Kidney (tissue), 14 donors: ENCODE measurements around the gene SPEF1. TPM values are rescaled to one million over a fixed set of nuclear protein-coding genes. Genes with fewer than 3 reads are reported as not detected.

ENCODE experiments used
- DNase-seq, 5 donors: peaks; one replicate each; pipeline ENCODE4 v3.0.0-alpha.2; 2013 to 2020
- FAIRE-seq: peaks from 2 replicates; lab custom pipeline; 2012; peaks lifted over from hg19 to GRCh38; lab: Jason Lieb, UNC
- H3K27ac ChIP-seq, 2 donors: one replicate each; pipeline ENCODE4 v1.7.0; 2013; ENCODE audit warnings: low read depth in 2 of 2, low read length in 2 of 2, inconsistent platforms in 1 of 2
- H3K27me3 ChIP-seq: one replicate; pipeline ENCODE4 v1.7.1; 2013; ENCODE audit warnings: low read length, inconsistent platforms; ENCODE audit not compliant: control insufficient read depth, insufficient read depth
- H3K36me3 ChIP-seq, 3 donors: one replicate each; pipeline versions ENCODE4 v1.7.0 to v1.7.1; 2013; ENCODE audit warnings: low read length in 3 of 3, control low read depth in 1 of 3, inconsistent platforms in 1 of 3; ENCODE audit not compliant: insufficient read depth in 3 of 3, control insufficient read depth in 2 of 3
- H3K4me1 ChIP-seq, 3 donors: one replicate each; pipeline versions ENCODE4 v1.7.0 to v1.7.1; 2013; ENCODE audit warnings: low read length in 3 of 3, inconsistent platforms in 1 of 3, low read depth in 1 of 3; ENCODE audit not compliant: control insufficient read depth in 2 of 3, insufficient read depth in 2 of 3
- H3K4me3 ChIP-seq, 3 donors: one replicate each; pipeline versions ENCODE4 v1.7.0 to v1.8.1; 2013; ENCODE audit warnings: low read length in 3 of 3, control low read depth in 1 of 3, inconsistent platforms in 1 of 3
- H3K9ac ChIP-seq, 3 donors: one replicate each; pipeline versions ENCODE4 v1.7.0 to v1.7.1; 2013; ENCODE audit warnings: low read length in 3 of 3, control low read depth in 1 of 3, inconsistent platforms in 1 of 3
- H3K9me3 ChIP-seq, 3 donors: one replicate each; pipeline versions ENCODE4 v1.7.0 to v1.7.1; 2013; ENCODE audit warnings: low read length in 3 of 3, control low read depth in 1 of 3, inconsistent platforms in 1 of 3; ENCODE audit not compliant: control insufficient read depth in 2 of 3, insufficient read depth in 1 of 3
- intact Hi-C: fragments of 100-400 bp; cut with DNase I; formaldehyde crosslinking; loops from one replicate; pipeline ENCODE4 v1.11.1; 2022
- polyA plus RNA-seq: library from polyadenylated mRNA; stranded (reverse); fragments of 350-450 nt; fragmentation: Illumina TruSeq; extraction: RNeasy Lipid Tissue Mini Kit (QIAGEN cat#74804); gene quantifications from one replicate; pipeline ENCODE4 v1.2.3, GENCODE V29; 2014; ENCODE audit warnings: low read depth, low replicate concordance; ENCODE audit not compliant: insufficient read depth
- total RNA-seq: library from RNA; stranded (reverse); fragmentation: NEBNext Ultra II Directional; extraction: Animal tissue kit (Norgen Biotek cat#: 25700); gene quantifications from one replicate; pipeline ENCODE4 v1.2.1, GENCODE V29; 2021
- TF ChIP-seq, protein P1 (sequence below): IDR thresholded peaks from 3 replicates; pipeline ENCODE4 v1.5.1; 2012; ENCODE audit warnings: mild to moderate bottlenecking, moderate library complexity, borderline replicate concordance; ENCODE audit not compliant: insufficient read depth; ENCODE audit errors: extremely low read depth
- donor health status: control.
- donor health status: control.
- donor health status: control.
- donor health status: control.
- donor health status: control.
- donor health status: DM: yes; HTN: yes; CAD: no.
- donor health status: Normal renal cell carcinoma (clear cell type).

Gene SPEF1
- total and polyA plus RNA-seq, 2 donors from 2014 or later = 3.4 to 3.8 TPM

DNA sequence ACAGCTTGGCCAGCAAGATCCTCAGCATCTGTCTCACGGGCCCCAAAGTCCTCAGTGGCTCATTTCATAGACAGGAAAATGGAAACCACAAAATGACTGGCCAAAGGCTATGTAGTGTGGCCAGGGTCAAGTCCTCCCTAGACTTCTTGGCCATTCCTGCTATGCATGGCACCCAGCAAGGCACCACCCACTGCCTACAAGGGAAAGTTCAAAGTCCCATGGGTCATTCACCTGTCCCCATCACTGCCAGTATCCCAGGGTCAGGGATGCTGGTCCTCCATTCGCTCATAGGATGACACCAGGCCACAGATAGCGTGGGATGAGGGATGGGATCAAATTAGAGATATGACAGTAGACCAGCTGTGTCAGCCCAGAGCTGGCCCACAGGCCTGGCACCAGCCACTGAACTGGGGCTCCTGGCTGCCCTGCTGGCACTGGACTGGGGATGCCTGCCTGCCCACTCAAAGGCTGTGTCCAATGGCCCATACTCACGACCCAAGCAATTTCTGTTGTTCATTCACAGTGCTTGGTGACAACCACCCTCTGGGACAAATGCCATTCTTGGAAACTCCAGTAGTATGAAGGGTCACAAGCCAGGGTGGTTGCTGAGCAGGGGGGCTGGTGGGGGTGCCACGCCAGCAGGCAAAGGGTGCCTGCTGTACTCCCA is 25.3 kb downstream of the SPEF1 start:
- TF ChIP-seq, protein P1, sequence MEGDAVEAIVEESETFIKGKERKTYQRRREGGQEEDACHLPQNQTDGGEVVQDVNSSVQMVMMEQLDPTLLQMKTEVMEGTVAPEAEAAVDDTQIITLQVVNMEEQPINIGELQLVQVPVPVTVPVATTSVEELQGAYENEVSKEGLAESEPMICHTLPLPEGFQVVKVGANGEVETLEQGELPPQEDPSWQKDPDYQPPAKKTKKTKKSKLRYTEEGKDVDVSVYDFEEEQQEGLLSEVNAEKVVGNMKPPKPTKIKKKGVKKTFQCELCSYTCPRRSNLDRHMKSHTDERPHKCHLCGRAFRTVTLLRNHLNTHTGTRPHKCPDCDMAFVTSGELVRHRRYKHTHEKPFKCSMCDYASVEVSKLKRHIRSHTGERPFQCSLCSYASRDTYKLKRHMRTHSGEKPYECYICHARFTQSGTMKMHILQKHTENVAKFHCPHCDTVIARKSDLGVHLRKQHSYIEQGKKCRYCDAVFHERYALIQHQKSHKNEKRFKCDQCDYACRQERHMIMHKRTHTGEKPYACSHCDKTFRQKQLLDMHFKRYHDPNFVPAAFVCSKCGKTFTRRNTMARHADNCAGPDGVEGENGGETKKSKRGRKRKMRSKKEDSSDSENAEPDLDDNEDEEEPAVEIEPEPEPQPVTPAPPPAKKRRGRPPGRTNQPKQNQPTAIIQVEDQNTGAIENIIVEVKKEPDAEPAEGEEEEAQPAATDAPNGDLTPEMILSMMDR = no peak
- FAIRE-seq (no peak), DNase-seq (peak in 2 of 5 donors; percentile 7 to 30)
- Histone ChIP-seq H3K27ac (no peak overlapping the region), H3K9ac (no peak overlapping the region), H3K4me1 (peaks cover 0 to 5% (median 0%) of the 10 kb centered on the region in 3 donors), H3K27me3 (no peaks in the 10 kb centered on the region), H3K4me3 (no peak overlapping the region), H3K36me3 (peaks cover 0 to 4% (median 0%) of the 10 kb centered on the region in 3 donors), H3K9me3 (no peaks in the 10 kb centered on the region)
- intact Hi-C loops = no loop called here

DNA sequence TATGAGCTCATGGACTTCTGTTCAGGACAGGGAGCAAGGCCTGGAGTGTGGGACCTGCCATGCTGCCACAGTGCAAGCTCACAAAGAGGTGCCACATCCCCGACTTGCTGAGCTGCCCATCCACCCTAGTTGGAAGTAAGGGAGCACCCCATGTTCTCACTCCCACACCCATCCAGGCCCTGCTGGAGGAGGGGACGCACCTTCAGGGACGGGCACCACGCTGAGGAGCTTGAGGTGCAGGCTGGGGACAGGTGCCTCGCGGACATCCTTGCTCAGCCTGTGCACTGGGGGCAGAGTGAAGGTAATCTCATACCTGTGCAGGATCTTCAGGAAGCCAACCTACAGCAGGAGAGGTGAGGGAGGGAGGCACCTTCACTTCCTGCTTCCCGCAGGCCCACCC is 26.0 kb downstream of the SPEF1 start:
- FAIRE-seq = no peak

DNA sequence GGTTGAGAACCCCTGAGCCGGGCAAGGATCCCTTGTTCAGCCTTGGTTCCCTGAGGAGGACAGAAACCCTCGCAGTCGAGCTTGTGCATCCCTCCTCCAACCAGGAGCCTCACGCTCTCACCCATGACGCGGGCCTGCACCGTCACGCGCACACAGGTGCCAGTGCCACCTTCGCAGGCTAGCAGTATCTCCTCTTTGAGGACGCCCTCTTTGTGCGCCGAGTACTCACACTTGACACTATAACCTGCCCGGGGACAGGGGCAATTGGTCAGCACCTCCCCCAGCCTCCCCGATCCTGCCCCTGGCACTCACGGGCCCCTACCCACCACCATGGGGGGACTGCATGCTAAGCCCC is 27.0 kb downstream of the SPEF1 start:
- TF ChIP-seq, protein P1 = no peak
- no peaks in the 10 kb centered on the region for H3K9me3 ChIP-seq
- H3K27ac ChIP-seq = no peak overlapping the region
- H3K27me3 ChIP-seq = no peaks in the 10 kb centered on the region
- FAIRE-seq (no peak), DNase-seq (no peak)
- H3K4me3 ChIP-seq = no peak overlapping the region
- intact Hi-C loops = no loop called here
- peaks cover 0 to 4% (median 0%) of the 10 kb centered on the region in 3 donors for H3K36me3 ChIP-seq
- peaks cover 0 to 7% (median 0%) of the 10 kb centered on the region in 3 donors for H3K4me1 ChIP-seq
- H3K9ac ChIP-seq = no peak overlapping the region

More for the DNA sequence above, 26.0 kb downstream of the SPEF1 start:
- Histone ChIP-seq H3K27me3 (no peaks in the 10 kb centered on the region), H3K4me3 (no peak overlapping the region), H3K4me1 (peaks cover 0 to 5% (median 0%) of the 10 kb centered on the region in 3 donors), H3K36me3 (peaks cover 0 to 4% (median 0%) of the 10 kb centered on the region in 3 donors), H3K27ac (no peak overlapping the region), H3K9me3 (no peaks in the 10 kb centered on the region), H3K9ac (no peak overlapping the region)
- intact Hi-C loops = no loop called here
- TF ChIP-seq, protein P1 = no peak
- DNase-seq = peak in 1 of 5 donors; percentile 65
